Heart left ventricle (tissue), 16 donors: ENCODE results near the gene CNN3. TPM values are rescaled to one million over a fixed set of nuclear protein-coding genes. Genes with fewer than 3 reads are reported as not detected.

Source experiments
- ATAC-seq, 4 donors: fragments of 200-7000 bp; cut with Tn5 transposase; one replicate each; pipeline ENCODE4 v1.9.1; 2020 to 2022; ENCODE audit warnings: moderate library complexity in 4 of 4, mild to moderate bottlenecking in 3 of 4, moderate number of reproducible peaks in 1 of 4
- DNase-seq, 5 donors: peaks; one replicate each; pipeline ENCODE4 v3.0.0-alpha.2; 2020
- H3K27ac ChIP-seq, 12 donors: fragments of 200-600 bp; sonication (generic) in 4 of 12; one replicate each; pipeline versions ENCODE4 v1.5.0 to v1.8.0; 2016 to 2022; ENCODE audit warnings: mild to moderate bottlenecking in 2 of 12
- H3K27me3 ChIP-seq, 9 donors: fragments of 200-600 bp; sonication (generic) in 2 of 9; one replicate each; pipeline versions ENCODE4 v1.5.1 to v1.8.0; 2016 to 2022; ENCODE audit warnings: mild to moderate bottlenecking in 3 of 9
- H3K36me3 ChIP-seq, 9 donors: fragments of 200-600 bp; sonication (generic) in 2 of 9; one replicate each; pipeline versions ENCODE4 v1.5.0 to v1.8.0; 2018 to 2022; ENCODE audit warnings: mild to moderate bottlenecking in 2 of 9
- H3K4me1 ChIP-seq, 12 donors: fragments of 200-600 bp; sonication (generic) in 4 of 12; one replicate each; pipeline versions ENCODE4 v1.5.0 to v1.8.0; 2016 to 2022; ENCODE audit warnings: mild to moderate bottlenecking in 3 of 12
- H3K4me3 ChIP-seq, 12 donors: fragments of 200-600 bp; sonication (generic) in 4 of 12; one replicate each; pipeline versions ENCODE4 v1.5.0 to v1.8.0; 2017 to 2022; ENCODE audit warnings: mild to moderate bottlenecking in 9 of 12, moderate library complexity in 4 of 12
- H3K9me3 ChIP-seq, 12 donors: fragments of 200-600 bp; sonication (generic) in 4 of 12; one replicate each; pipeline versions ENCODE4 v1.5.0 to v1.8.0; 2016 to 2022; ENCODE audit warnings: mild to moderate bottlenecking in 1 of 12
- CTCF ChIP-seq, 12 donors: fragments of 200-600 bp; sonication (generic) in 4 of 12; IDR thresholded peaks; one replicate each; pipeline versions ENCODE4 v1.5.0 to v1.8.0; 2018 to 2022; ENCODE audit warnings: antibody characterized with exemption in 12 of 12, mild to moderate bottlenecking in 5 of 12
- POLR2A ChIP-seq, 2 donors: fragments of 450-650 bp; IDR thresholded peaks; one replicate each; pipeline ENCODE4 v1.6.1; 2017; ENCODE audit warnings: antibody characterized with exemption in 2 of 2, mild to moderate bottlenecking in 2 of 2, moderate library complexity in 2 of 2
- WGBS, 4 donors: extraction: QIAGEN DNeasy Blood & Tissue Kit in 2 of 4; methylation state at CpG; one replicate each; pipeline versions ENCODE4 v1.1.5 to v1.1.7; 2013 to 2018; 5-methylcytosine and 5-hydroxymethylcytosine counted together
- intact Hi-C, 10 donors: fragments of 100-400 bp; cut with DNase I; formaldehyde crosslinking; loops; one replicate each; pipeline versions ENCODE4 v1.11.1 to v1.14.2; 2022
- polyA plus RNA-seq, 2 donors: library from polyadenylated mRNA; stranded (reverse); fragments of 200-250 nt; gene quantifications; one replicate each; pipeline ENCODE4 v1.2.3, GENCODE V29; 2013
- total RNA-seq, 9 donors: library from RNA; depleted of rRNA in 2 of 9; stranded (reverse); fragments of >200 nt in 2 of 9; fragmentation: NEBNext Ultra II Directional in 3 of 9; extraction: Animal tissue kit (Norgen Biotek cat#: 25700) in 3 of 9; gene quantifications; one replicate each; pipeline versions ENCODE4 v1.1.0 to v1.2.4, GENCODE V29; 2016 to 2023
- donor health status: ischemic (EF 13 %, LVEDD 7.1; RV severe dilation, severe dysfunction).
- donor health status: healthy with polysubstance abuse.
- donor health status: DM: no; HTN: yes; CAD: no.
- donor health status: DM: no; HTN: no; CAD: no.
- donor health status: ischemic (EF 25% LVEDD 6.9; RV normal size, moderate dysfunction).
- donor health status: ischemic (EF 25% LVEDD 5.7; RV mildly dilated, moderate dysfunction).
- donor health status: healthy.
- donor health status: DM: yes; HTN: yes; CAD: no.
- donor health status: ischemic (EF 35%, LVEDD 5.7; RV mildly dilated, moderate dysfunction).
- donor health status: nonischemic (EF 11% LVEDD 7.7; RV severe dilation, severe dysfunction).
- donor health status: DM: yes; HTN: yes; CAD: no.
- donor health status: PGD.
- donor health status: ischemic (EF 29% LVEDD 5.4; RV normal size, mild dysfunction).
- donor health status: nonischemic (EF 23%, LVEDD 6.1; RV moderate dilation, normal function).

The CNN3 gene
- total and polyA plus RNA-seq, 11 donors: 23.8 to 115 (median 73.8) TPM

- Histone ChIP-seq H3K27ac (peak overlapping the region in 5 of 12 donors; percentile 2 to 64 (median 58)), H3K9me3 (no peaks in the 10 kb centered on the region), H3K27me3 (no peaks in the 10 kb centered on the region), H3K36me3 (no peaks in the 10 kb centered on the region), H3K4me3 (no peak overlapping the region), H3K4me1 (peaks cover 0 to 14% (median 8%) of the 10 kb centered on the region in 12 donors)
- TF ChIP-seq CTCF (IDR thresholded peaks at IDR 0.05) (no peak), POLR2A (IDR thresholded peaks at IDR 0.05) (no peak)
- intact Hi-C loops: loop anchor here in 1 of 10 donors (5.0 kb wide), 1 partner anchor 38 kb away; no protein-coding TSS in a partner anchor
- DNase-seq (no peak), ATAC-seq (no peak)
- 94 to 98% (median 96%) methylated on average over 6 of the region's 6 CpGs for WGBS, 4 donors
Measured at GRCh38 chr1:94874423-94874822, 52.5 kb downstream of the CNN3 start.

DNA sequence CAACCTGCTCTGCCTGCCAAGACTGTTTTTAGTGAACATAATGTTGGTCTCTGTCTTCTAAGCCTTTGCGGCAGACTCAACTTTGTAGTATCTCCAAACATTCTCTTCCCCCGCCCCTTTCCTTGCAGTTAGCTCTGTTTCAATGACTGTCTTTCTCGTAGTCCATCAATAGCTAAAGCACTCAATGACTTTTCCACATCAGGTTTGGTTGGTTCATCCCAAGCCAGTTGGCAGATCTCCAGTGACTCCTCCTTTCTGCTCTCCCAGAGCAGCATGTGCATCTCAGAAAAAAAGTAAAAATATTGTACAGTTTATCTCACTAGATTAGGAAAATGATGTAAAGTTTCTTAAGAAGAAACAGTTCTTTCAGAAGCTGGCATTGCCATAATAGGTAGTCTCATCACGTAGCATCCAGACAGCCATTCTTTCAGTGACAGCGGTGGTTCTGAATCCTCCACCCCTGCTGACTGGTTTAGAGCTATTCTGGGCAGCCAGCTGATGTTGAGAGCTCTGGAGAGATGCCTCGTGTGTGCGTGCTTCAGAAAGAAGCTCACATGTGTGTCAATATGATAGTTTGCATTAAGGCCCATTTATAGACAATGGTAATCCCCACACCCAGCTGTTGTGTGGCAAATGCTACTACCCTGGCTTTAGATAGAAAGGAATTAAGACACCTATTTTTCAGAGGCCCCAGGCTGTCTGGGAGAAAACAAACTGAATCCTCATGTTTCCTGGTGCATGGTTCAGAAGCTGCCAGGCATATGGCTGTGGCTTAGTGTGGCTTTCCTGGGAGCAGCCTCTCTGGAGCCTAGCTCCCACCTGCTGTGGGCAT lies 53.2 kb downstream of the CNN3 start:
- DNase-seq (peak in 2 of 5 donors; percentile 52 to 62), ATAC-seq (peak; percentile 81 to 95 (median 82))
- TF ChIP-seq POLR2A (IDR thresholded peaks at IDR 0.05) (no peak), CTCF (IDR thresholded peaks at IDR 0.05) (no peak)
- H3K36me3 ChIP-seq: no peaks in the 10 kb centered on the region
- H3K27ac ChIP-seq: peak overlapping the region in 6 of 12 donors; percentile 2 to 64 (median 56)
- intact Hi-C loops: loop anchor here in 1 of 10 donors (5.0 kb wide), 1 partner anchor 39 kb away; no protein-coding TSS in a partner anchor
- no peaks in the 10 kb centered on the region for H3K9me3 ChIP-seq
- H3K4me1 ChIP-seq: peaks cover 0 to 14% (median 8%) of the 10 kb centered on the region in 12 donors
- WGBS, 4 donors: 43 to 56% (median 47%) methylated on average over 7 of the region's 7 CpGs
- H3K4me3 ChIP-seq: no peak overlapping the region
- H3K27me3 ChIP-seq: no peaks in the 10 kb centered on the region

DNA sequence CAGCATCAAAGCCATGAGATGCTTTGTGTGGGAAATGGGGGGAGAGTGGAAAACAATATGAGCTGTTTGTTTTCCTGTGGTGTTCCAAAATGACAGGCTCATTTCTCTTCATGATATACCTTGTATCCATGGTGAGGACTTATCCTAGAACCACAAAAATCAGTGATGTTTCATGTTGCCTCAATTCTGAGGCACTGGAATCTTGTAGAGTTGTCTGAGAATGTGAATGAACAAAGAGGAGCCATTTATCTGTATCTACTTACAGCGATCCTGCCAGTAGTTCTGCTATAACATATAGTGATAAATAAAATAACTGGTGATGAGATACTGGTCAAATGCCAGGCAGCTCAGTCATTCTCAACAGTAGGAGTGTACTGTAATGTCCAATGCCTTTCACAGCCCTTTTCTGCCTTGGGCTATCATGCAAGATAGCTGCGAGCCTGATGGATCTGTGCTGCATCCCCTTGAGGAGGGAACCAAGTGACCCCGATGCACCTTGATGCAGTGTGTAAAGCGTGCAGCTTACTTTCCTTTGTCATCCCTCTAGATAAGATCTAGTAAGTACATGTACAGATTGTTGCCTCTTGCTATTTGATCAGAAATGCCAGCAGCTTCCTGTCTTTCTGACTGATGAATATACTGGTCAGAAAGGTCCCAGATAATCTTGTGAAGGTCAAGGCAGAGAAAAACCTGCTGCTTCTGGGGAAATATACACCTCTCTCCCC lies 54.0 kb downstream of the CNN3 start:
- ATAC-seq: no peak
- peak overlapping the region in 4 of 12 donors; percentile 24 to 58 (median 50) for H3K27ac ChIP-seq
- H3K4me1 ChIP-seq: peaks cover 0 to 14% (median 8%) of the 10 kb centered on the region in 12 donors
- WGBS, 4 donors: 64 to 66% (median 66%) methylated on average over 4 of the region's 4 CpGs
- no peak overlapping the region for H3K4me3 ChIP-seq
- TF ChIP-seq CTCF (IDR thresholded peaks at IDR 0.05): no peak
- TF ChIP-seq POLR2A (IDR thresholded peaks at IDR 0.05): no peak
- DNase-seq: no peak
- H3K27me3 ChIP-seq: no peaks in the 10 kb centered on the region
- no peaks in the 10 kb centered on the region for H3K9me3 ChIP-seq
- H3K36me3 ChIP-seq: no peaks in the 10 kb centered on the region
- intact Hi-C loops: loop anchor here in 1 of 10 donors (5.0 kb wide), 1 partner anchor 39 kb away; no protein-coding TSS in a partner anchor

- intact Hi-C loops: loop anchor here in 1 of 10 donors (5.0 kb wide), 1 partner anchor 41 kb away; no protein-coding TSS in a partner anchor
- ATAC-seq (no peak), DNase-seq (no peak)
- no peaks in the 10 kb centered on the region for H3K27me3 ChIP-seq
- no peak overlapping the region for H3K27ac ChIP-seq
- TF ChIP-seq CTCF (IDR thresholded peaks at IDR 0.05) (no peak), POLR2A (IDR thresholded peaks at IDR 0.05) (no peak)
- no peaks in the 10 kb centered on the region for H3K9me3 ChIP-seq
- H3K4me1 ChIP-seq: peaks cover 0 to 26% (median 9%) of the 10 kb centered on the region in 12 donors
- no peaks in the 10 kb centered on the region for H3K36me3 ChIP-seq
- no peak overlapping the region for H3K4me3 ChIP-seq
- 72 to 98% (median 93%) methylated on average over 2 of the region's 2 CpGs for whole genome bisulfite sequencing, 4 donors
Measured at GRCh38 chr1:94871031-94871430, 55.9 kb downstream of the CNN3 start.
